GM21576 (cell line): Measurements from ENCODE around the gene LIPI.
"Not testable (repeated sequence)": the region's sequence is repeated elsewhere in the genome, so short reads cannot be mapped to it uniquely, and the experiment has no call there.

Source experiments
- ATAC-seq: cut with Tn5 transposase; IDR thresholded peaks from one replicate; pipeline ENCODE4 v1.9.1; 2021; ENCODE audit warnings: mild to moderate bottlenecking, moderate library complexity; ENCODE audit not compliant: unreplicated experiment

The LIPI gene

GRCh38 chr21:14210738-14211137 is at the start of gene LIPI:
Gene LIPI, minus strand, starts transcription at chr21:14210955. Its CDS starts 110 bp downstream, at chr21:14210845.
- ATAC-seq, result no peak

DNA sequence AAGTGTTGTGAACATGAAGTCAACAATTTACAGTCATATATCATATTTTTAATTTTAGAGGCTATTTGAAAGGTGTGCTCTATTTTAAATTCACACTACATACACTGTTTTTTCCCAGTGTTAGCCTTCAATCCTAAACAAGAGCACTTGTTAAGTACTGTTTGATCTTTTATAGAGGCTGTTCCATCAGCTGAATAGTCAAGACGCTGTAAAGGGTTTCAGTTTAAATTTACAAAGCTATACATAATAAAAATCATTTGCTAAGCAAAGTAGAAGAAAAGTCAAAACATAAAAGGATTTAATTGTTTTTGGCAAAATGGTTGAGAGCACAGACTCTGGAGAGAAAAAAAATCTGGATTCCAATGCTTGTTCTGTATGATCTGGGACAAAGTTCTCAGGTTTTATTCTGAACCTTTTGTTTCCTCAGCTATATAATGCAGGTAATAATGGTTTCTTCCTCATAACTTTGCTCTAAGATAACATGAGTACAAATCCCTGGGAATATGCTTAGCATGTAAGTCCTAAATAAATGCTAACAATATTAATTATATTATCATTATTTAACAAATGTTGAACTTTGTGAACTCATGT is 49.5 kb upstream of the LIPI start:
- ATAC-seq, result no peak

- peak; percentile 58 for ATAC-seq
These were observed 49.0 kb upstream of the LIPI start for GRCh38 chr21:14259747-14260146.

GRCh38 chr21:14251336-14251735 is 40.6 kb upstream of the LIPI start:
- ATAC-seq, result no peak

- ATAC-seq, result no peak
These were observed 35.0 kb upstream of the LIPI start for GRCh38 chr21:14245711-14246110.

- no peak for ATAC-seq
These were observed 34.2 kb upstream of the LIPI start for GRCh38 chr21:14244911-14245310.

- no peak for ATAC-seq
These were observed 33.1 kb upstream of the LIPI start for GRCh38 chr21:14243874-14244273.

DNA sequence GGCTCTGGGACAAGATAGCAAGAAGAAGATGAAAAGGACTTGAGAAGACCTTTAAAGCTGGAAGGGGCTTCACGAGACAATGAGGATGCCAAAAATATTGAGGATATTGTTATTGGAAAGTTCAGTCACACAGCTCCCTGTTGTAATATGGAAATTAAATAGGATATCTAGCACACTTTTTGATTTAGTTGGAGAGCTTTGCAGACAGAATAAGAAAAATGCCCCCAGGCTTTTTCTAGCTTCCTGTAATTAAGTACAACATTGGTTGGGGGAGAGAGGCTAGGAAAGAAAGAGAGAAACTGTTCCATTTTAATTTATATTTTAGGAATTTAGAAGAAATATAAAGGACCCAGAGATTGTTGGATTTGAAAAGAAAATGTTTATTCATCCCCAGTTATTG is 32.7 kb upstream of the LIPI start:
- ATAC-seq, result no peak

GRCh38 chr21:14241297-14241696 is 30.5 kb upstream of the LIPI start:
- no peak for ATAC-seq

DNA sequence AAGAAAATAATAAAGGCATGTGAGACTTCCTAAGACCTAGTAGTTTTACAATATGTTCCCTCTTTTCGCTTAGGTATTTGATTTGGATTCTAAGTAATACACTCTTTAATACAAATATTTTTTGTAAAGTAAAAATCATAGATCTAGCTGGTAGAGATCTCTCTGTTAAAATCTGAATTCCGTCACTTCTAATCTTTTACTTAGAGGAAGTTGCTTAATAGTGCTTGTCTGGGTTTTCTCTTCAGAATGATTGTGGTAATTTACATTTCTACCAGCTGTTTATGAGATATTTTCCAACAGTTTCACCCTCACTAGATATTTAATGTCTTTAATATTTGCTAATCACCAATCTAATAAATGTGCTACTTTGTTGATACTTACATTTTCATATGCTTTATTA is 28.5 kb upstream of the LIPI start:
- ATAC-seq, result no peak

DNA sequence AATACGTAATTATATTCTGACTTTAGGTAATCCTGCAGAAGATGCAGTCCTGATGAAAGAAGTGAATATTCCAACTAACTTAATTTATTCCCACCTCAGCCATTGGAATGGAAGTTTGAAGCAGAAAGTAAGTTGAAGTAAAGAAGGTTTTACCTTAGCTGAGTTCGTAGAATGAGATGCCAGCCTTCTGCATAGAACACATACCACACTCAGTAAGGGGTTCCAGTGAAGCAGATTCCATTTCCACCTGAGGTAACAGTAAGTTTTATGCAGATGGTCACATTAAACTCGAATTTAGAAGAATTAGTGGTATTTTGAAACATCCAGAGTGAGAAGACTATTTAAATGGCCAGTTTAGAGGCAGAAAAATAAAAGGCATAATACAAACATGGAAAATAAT is 25.4 kb upstream of the LIPI start:
- no peak for ATAC-seq

- ATAC-seq, result no peak
These were observed 24.3 kb upstream of the LIPI start for GRCh38 chr21:14235101-14235500.

DNA sequence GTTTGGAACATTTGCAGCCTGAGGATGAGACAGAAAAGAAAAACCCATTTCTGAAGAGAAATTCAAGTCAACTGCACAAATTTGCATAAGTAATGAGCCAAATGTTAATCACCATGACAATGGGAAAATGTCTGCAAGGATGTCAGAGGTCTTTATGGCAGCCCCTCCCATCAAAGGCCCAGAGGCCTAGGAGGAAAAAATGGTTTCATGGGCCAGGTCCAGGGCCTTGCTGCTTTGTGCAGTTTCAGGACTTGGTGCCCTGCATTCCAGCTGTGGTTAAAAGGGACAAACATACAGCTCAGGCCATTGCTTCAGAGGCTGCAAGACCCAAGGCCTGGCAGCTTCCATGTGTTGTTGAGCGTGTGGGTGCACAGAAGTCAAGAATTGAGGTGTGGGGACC is 18.6 kb upstream of the LIPI start:
- ATAC-seq, result no peak

GRCh38 chr21:14223365-14223764 is 12.6 kb upstream of the LIPI start:
- ATAC-seq, result no peak

GRCh38 chr21:14215971-14216641 is 5.4 kb upstream of the LIPI start, which contains the start of gene RBM11:
Gene RBM11, plus strand, starts transcription at chr21:14216157. Its CDS starts 30 bp downstream, at chr21:14216187.
- ATAC-seq, result peak; percentile 96

DNA sequence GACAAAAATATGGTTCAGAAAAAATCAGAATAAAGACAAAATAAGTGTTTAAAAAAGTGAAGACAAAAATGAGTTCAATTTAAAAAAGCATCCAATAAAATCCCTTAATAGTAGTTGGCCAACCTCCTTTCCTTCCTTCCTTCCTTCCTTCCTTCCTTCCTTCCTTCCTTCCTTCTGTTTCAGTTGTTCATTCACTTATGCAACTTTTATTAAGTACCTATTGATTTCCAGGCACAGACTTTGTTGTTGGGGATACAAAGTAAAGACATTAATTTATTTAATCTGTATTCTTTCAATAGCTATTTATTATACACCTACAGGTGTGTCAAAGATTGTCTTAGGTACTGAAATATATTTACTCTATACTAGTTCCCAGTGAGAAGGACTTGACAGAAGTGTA is 2.4 kb upstream of the LIPI start:
- no peak for ATAC-seq

GRCh38 chr21:14206222-14206621 is 4.5 kb downstream of the LIPI start:
- ATAC-seq, result no peak

DNA sequence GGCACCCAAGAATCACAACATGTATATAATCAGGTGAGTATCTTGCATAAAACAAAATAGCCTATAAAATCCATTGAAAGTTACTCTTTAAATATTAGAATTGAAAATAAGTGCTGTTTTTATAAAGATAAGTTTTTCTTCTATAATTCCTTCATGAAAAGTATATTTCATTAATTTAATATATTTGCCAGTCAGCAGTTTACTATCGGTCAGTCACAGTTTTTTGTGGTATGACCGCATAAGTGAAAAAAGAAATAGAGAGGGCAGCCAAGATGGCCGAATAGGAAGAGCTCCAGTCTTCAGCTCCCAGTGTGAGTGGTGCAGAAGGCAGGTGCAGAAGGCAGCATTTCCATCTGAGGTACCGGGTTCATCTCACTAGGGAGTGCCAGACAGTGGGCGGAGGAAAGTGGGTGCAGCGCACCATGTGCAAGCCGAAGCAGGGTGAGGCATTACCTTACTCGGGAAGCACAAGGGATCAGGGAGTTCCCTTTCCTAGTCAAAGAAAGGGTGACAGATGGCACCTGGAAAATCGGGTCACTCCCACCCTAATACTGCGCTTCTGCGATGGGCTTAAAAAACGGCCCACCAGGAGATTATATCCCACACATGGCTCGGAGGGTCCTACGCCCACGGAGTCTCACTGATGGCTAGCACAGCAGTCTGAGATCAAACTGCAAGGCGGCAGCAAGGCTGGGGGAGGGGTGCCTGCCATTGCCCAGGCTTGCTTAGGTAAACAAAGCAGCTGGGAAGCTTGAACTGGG is 44.1 kb downstream of the LIPI start:
- ATAC-seq, result not testable (repeated sequence)

GRCh38 chr21:14143999-14144398 is 66.8 kb downstream of the LIPI start:
- ATAC-seq, result no peak

- ATAC-seq, result no peak
These were observed 86.5 kb downstream of the LIPI start for GRCh38 chr21:14124266-14124665.

GRCh38 chr21:14121719-14122118 is 89.0 kb downstream of the LIPI start:
- no peak for ATAC-seq
